HCT116 (cell line): ENCODE results near the gene FARP1. TPM values are rescaled to one million over a fixed set of nuclear protein-coding genes. Genes with fewer than 3 reads are reported as not detected.

Experiments used
- ATAC-seq: fragments of 200-7000 bp; cut with Tn5 transposase; 2 replicates; pipeline ENCODE4 v1.9.1; 2020; ENCODE audit warnings: mild to moderate bottlenecking, moderate library complexity
- BruUV-seq: library from RNA; stranded (reverse); fragments of 400-500 nt; replicated peaks from 2 replicates; lab custom pipeline; 2021; lab: Mats Ljungman, UMichigan
- CTCF ChIA-PET: fragments of 300-600 bp; sonication (Branson Sonifier 250); formaldehyde crosslinking; loops from one replicate; lab custom pipeline; 2021; ENCODE audit warnings: antibody characterized with exemption; lab: Charles Lee
- POLR2A ChIA-PET: fragments of 300-600, 350-600 bp; sonication (Branson Sonifier 250); formaldehyde crosslinking; loops from one replicate; lab custom pipeline; 2021; ENCODE audit warnings: antibody characterized with exemption; lab: Charles Lee
- RAD21 ChIA-PET, 2 experiments: fragments of 300-600 bp; sonication (Branson Sonifier 250); formaldehyde crosslinking; loops; one replicate each; lab custom pipeline; 2023; ENCODE audit warnings: low total read pairs in 2 of 2; ENCODE audit not compliant: uncharacterized antibody in 2 of 2, unreplicated experiment in 2 of 2, low non-redundant PET in 1 of 2; lab: Charles Lee
- DNase-seq: peaks from one replicate; pipeline ENCODE4 v3.0.0-alpha.2; 2010; ENCODE audit warnings: low read depth, low spot score
- H2AFZ ChIP-seq: fragments of 200-600 bp; shearing (Covaris generic), sonication (generic); 2 replicates; pipeline ENCODE4 v1.6.1; 2017; ENCODE audit warnings: low read depth, mixed run types, mixed read lengths, antibody characterized with exemption, low read length; ENCODE audit not compliant: poor library complexity, severe bottlenecking
- H3K27ac ChIP-seq: 2 replicates; pipeline ENCODE4 v1.5.1; 2012; ENCODE audit warnings: low read depth, low read length
- H3K27me3 ChIP-seq: fragments of 200-600 bp; sonication (generic); 2 replicates; pipeline ENCODE4 v1.6.1; 2016; ENCODE audit warnings: mixed run types, low read length, mixed read lengths; ENCODE audit not compliant: insufficient read depth
- H3K36me3 ChIP-seq, 2 experiments: fragments of 200-500 bp in 1 of 2; fragments of 200-600 bp in 1 of 2; sonication (Bioruptor generic) in 1 of 2; sonication (generic) in 1 of 2; 2 replicates each; pipeline versions ENCODE4 v1.5.1 to v1.6.1; 2014 to 2016; ENCODE audit warnings: low read length in 2 of 2, inconsistent platforms in 1 of 2, mixed read lengths in 1 of 2, mixed run types in 1 of 2; ENCODE audit not compliant: insufficient read depth in 2 of 2, control insufficient read depth in 1 of 2
- H3K4me1 ChIP-seq, 2 experiments: fragments of 200-600 bp in 1 of 2; sonication (generic) in 1 of 2; 2 replicates each; pipeline versions ENCODE4 v1.5.1 to v1.6.1; 2012 to 2017; ENCODE audit warnings: low read length in 2 of 2, inconsistent platforms in 1 of 2, mild to moderate bottlenecking in 1 of 2, mixed read lengths in 1 of 2, mixed run types in 1 of 2, moderate library complexity in 1 of 2; ENCODE audit not compliant: insufficient read depth in 2 of 2, control insufficient read depth in 1 of 2
- H3K4me2 ChIP-seq: fragments of 200-600 bp; sonication (generic); 2 replicates; pipeline ENCODE4 v1.6.1; 2017; ENCODE audit warnings: mixed run types, low read length, mixed read lengths
- H3K4me3 ChIP-seq, 2 experiments: fragments of 200-600 bp in 1 of 2; sonication (generic) in 1 of 2; replicated peaks in 1 of 2; 2 replicates each; pipeline ENCODE4 v1.5.1; 2011 to 2016; ENCODE audit warnings: low read length in 2 of 2, control low read depth in 1 of 2, low read depth in 1 of 2, mild to moderate bottlenecking in 1 of 2, mixed read lengths in 1 of 2, mixed run types in 1 of 2
- H3K79me2 ChIP-seq: fragments of 200-600 bp; sonication (generic); 2 replicates; pipeline ENCODE4 v1.6.1; 2017; ENCODE audit warnings: mild to moderate bottlenecking, mixed run types, low read length, moderate library complexity, mixed read lengths; ENCODE audit not compliant: insufficient read depth
- H3K9ac ChIP-seq: fragments of 200-600 bp; sonication (generic); 2 replicates; pipeline ENCODE4 v1.6.1; 2016; ENCODE audit warnings: low read length, mixed read lengths
- H3K9me2 ChIP-seq: fragments of 200-600 bp; sonication (generic), shearing (Covaris generic); 2 replicates; pipeline ENCODE4 v1.6.1; 2017; ENCODE audit warnings: mixed run types, mild to moderate bottlenecking, moderate library complexity; ENCODE audit not compliant: insufficient read depth
- H3K9me3 ChIP-seq, 2 experiments: fragments of 200-500 bp in 1 of 2; fragments of 200-600 bp in 1 of 2; sonication (Bioruptor generic) in 1 of 2; sonication (generic) in 1 of 2; 2 replicates each; pipeline ENCODE4 v1.6.1; 2014 to 2017; ENCODE audit warnings: low read length in 2 of 2, mixed read lengths in 2 of 2, inconsistent platforms in 1 of 2, low read depth in 1 of 2, mild to moderate bottlenecking in 1 of 2, mixed run types in 1 of 2, moderate library complexity in 1 of 2; ENCODE audit not compliant: control insufficient read depth in 1 of 2, insufficient read depth in 1 of 2
- H4K20me1 ChIP-seq: fragments of 200-600 bp; sonication (generic), shearing (Covaris generic); 2 replicates; pipeline ENCODE4 v1.6.1; 2017; ENCODE audit warnings: mixed run types, mild to moderate bottlenecking, moderate library complexity; ENCODE audit not compliant: insufficient read depth
- CBX3 ChIP-seq: IDR thresholded peaks from 2 replicates; pipeline ENCODE4 v1.6.1; 2012; ENCODE audit warnings: low read depth
- CEBPB ChIP-seq: IDR thresholded peaks from 2 replicates; pipeline ENCODE4 v1.6.1; 2012; ENCODE audit warnings: low read depth
- ELF1 ChIP-seq: IDR thresholded peaks from 2 replicates; pipeline ENCODE4 v1.6.1; 2012; ENCODE audit warnings: low read depth, borderline replicate concordance
- EZH2 ChIP-seq: fragments of 200-600 bp; sonication (generic); IDR thresholded peaks from 2 replicates; pipeline ENCODE4 v1.6.1; 2017; ENCODE audit warnings: antibody characterized with exemption, mixed run types
- FOSL1 ChIP-seq: IDR thresholded peaks from 2 replicates; pipeline ENCODE4 v1.6.1; 2012; ENCODE audit warnings: low read depth
- POLR2A ChIP-seq: IDR thresholded peaks from 2 replicates; pipeline ENCODE4 v1.7.0; 2011; ENCODE audit warnings: borderline replicate concordance; ENCODE audit not compliant: insufficient read depth, insufficient read length; ENCODE audit errors: extremely low read depth
- POLR2AphosphoS5 ChIP-seq: IDR thresholded peaks from 2 replicates; pipeline ENCODE4 v1.6.1; 2011; ENCODE audit warnings: mild to moderate bottlenecking, low read depth, low read length, moderate library complexity
- RAD21 ChIP-seq: IDR thresholded peaks from 2 replicates; pipeline ENCODE4 v1.6.1; 2012; ENCODE audit warnings: low read depth, mild to moderate bottlenecking
- SP1 ChIP-seq: IDR thresholded peaks from 2 replicates; pipeline ENCODE4 v1.6.1; 2012; ENCODE audit warnings: low read depth
- SRF ChIP-seq: IDR thresholded peaks from 2 replicates; pipeline ENCODE4 v1.6.1; 2012; ENCODE audit warnings: low read depth
- ZFX ChIP-seq: fragments of 450-650 bp; IDR thresholded peaks from 2 replicates; pipeline ENCODE4 v1.6.1; 2017
- ZNF274 ChIP-seq: fragments of 200-500 bp; sonication (Bioruptor generic); IDR thresholded peaks from 2 replicates; pipeline ENCODE4 v1.6.1; 2014; ENCODE audit warnings: mild to moderate bottlenecking, low read depth, low read length, inconsistent platforms
- intact Hi-C: fragments of 100-400 bp; cut with micrococcal nuclease; formaldehyde crosslinking; loops from 2 replicates; pipeline ENCODE4 v1.10.0; 2022
- total RNA-seq: library from RNA; stranded (reverse); gene quantifications from one replicate; pipeline ENCODE4 v1.2.1, GENCODE V29; 2021; ENCODE audit not compliant: unreplicated experiment
- TF ChIP-seq, protein P1 (sequence below): IDR thresholded peaks from 2 replicates; pipeline ENCODE4 v1.6.1; 2012; ENCODE audit warnings: low read depth
- TF ChIP-seq, protein P2 (sequence below), 3 experiments: fragments of 200-600 bp in 1 of 3; sonication (generic) in 1 of 3; IDR thresholded peaks in 2 of 3; conservative IDR thresholded peaks in 1 of 3; 2 replicates each; pipeline ENCODE4 v1.5.1; 2012 to 2017; ENCODE audit warnings: low read depth in 2 of 3, low read length in 2 of 3, antibody characterized with exemption in 1 of 3, borderline replicate concordance in 1 of 3, control low read depth in 1 of 3, mild to moderate bottlenecking in 1 of 3, mixed read lengths in 1 of 3, mixed run types in 1 of 3, moderate library complexity in 1 of 3; ENCODE audit not compliant: insufficient read depth in 1 of 3

The FARP1 gene
- total RNA-seq, 1 experiment from 2014 or later, result 30.5 TPM

DNA sequence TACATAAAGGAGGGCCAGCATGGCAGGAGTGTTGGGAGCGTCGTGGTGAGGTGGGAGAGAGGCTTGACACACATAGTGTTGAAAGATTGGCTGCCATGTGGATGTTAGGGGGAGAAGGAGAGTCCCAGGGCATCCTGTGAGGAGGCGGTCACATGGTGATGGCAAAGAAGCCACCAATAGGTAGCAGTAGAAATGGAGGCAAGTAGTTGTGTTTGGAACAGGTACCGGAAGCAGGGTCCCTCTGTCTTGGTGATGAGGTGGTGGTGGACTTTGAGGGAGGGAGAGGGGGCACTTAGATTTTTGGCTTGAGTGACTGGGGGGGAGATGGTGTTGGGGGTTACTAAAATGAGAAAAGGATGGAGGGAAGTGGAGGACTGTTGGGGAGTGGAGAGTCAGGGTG, 227.4 kb downstream of the FARP1 start:
- DNase-seq, result no peak
- no peaks in the 10 kb centered on the region for H3K27me3 ChIP-seq
- BruUV-seq, result no TSS peak
- no peak overlapping the region for H3K4me2 ChIP-seq
- no peak overlapping the region for H3K27ac ChIP-seq
- intact Hi-C loops, result no loop called here
- H3K9ac ChIP-seq, result no peak overlapping the region
- TF ChIP-seq ZFX, result no peak
- TF ChIP-seq ZNF274, result no peak
- TF ChIP-seq EZH2, result no peak
- no peak for TF ChIP-seq CBX3
- TF ChIP-seq, protein P1, sequence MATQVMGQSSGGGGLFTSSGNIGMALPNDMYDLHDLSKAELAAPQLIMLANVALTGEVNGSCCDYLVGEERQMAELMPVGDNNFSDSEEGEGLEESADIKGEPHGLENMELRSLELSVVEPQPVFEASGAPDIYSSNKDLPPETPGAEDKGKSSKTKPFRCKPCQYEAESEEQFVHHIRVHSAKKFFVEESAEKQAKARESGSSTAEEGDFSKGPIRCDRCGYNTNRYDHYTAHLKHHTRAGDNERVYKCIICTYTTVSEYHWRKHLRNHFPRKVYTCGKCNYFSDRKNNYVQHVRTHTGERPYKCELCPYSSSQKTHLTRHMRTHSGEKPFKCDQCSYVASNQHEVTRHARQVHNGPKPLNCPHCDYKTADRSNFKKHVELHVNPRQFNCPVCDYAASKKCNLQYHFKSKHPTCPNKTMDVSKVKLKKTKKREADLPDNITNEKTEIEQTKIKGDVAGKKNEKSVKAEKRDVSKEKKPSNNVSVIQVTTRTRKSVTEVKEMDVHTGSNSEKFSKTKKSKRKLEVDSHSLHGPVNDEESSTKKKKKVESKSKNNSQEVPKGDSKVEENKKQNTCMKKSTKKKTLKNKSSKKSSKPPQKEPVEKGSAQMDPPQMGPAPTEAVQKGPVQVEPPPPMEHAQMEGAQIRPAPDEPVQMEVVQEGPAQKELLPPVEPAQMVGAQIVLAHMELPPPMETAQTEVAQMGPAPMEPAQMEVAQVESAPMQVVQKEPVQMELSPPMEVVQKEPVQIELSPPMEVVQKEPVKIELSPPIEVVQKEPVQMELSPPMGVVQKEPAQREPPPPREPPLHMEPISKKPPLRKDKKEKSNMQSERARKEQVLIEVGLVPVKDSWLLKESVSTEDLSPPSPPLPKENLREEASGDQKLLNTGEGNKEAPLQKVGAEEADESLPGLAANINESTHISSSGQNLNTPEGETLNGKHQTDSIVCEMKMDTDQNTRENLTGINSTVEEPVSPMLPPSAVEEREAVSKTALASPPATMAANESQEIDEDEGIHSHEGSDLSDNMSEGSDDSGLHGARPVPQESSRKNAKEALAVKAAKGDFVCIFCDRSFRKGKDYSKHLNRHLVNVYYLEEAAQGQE, result no peak
- TF ChIP-seq POLR2AphosphoS5, result no peak
- TF ChIP-seq, protein P2, sequence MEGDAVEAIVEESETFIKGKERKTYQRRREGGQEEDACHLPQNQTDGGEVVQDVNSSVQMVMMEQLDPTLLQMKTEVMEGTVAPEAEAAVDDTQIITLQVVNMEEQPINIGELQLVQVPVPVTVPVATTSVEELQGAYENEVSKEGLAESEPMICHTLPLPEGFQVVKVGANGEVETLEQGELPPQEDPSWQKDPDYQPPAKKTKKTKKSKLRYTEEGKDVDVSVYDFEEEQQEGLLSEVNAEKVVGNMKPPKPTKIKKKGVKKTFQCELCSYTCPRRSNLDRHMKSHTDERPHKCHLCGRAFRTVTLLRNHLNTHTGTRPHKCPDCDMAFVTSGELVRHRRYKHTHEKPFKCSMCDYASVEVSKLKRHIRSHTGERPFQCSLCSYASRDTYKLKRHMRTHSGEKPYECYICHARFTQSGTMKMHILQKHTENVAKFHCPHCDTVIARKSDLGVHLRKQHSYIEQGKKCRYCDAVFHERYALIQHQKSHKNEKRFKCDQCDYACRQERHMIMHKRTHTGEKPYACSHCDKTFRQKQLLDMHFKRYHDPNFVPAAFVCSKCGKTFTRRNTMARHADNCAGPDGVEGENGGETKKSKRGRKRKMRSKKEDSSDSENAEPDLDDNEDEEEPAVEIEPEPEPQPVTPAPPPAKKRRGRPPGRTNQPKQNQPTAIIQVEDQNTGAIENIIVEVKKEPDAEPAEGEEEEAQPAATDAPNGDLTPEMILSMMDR (IDR thresholded peaks at IDR 0.05 in 2 of 3, conservative IDR thresholded peaks at IDR 0.05 in 1 of 3; ENCODE audit: borderline replicate concordance in 1 of 3, insufficient read depth in 1 of 3, low read depth in 2 of 3, low read length in 2 of 3), result no peak
- TF ChIP-seq RAD21, result no peak
- TF ChIP-seq FOSL1, result no peak
- TF ChIP-seq POLR2A, result no peak
- no peak for TF ChIP-seq SP1
- no peak for TF ChIP-seq SRF
- TF ChIP-seq ELF1, result no peak
- TF ChIP-seq CEBPB, result no peak
- TF ChIP-seq, all 23 proteins: peak for 0
- H3K4me1 ChIP-seq, result no peaks in the 10 kb centered on the region; a peak in 1 of 4 replicates
- H4K20me1 ChIP-seq, result no peaks in the 10 kb centered on the region
- H3K79me2 ChIP-seq, result no peaks in the 10 kb centered on the region
- H3K9me3 ChIP-seq, result peaks cover 5 to 6% of the 10 kb centered on the region in 2 experiments; a peak in 2 of 4 replicates
- H3K9me2 ChIP-seq, result no peaks in the 10 kb centered on the region
- ATAC-seq, result no peak
- RAD21 ChIA-PET, result no interaction called here
- H3K36me3 ChIP-seq, result no peaks in the 10 kb centered on the region
- POLR2A ChIA-PET, result no interaction called here
- CTCF ChIA-PET, result no interaction called here
- H3K4me3 ChIP-seq, result no peak overlapping the region
- no peak overlapping the region for H2AFZ ChIP-seq
